ENCODE data around the gene SLC16A10.

DNA sequence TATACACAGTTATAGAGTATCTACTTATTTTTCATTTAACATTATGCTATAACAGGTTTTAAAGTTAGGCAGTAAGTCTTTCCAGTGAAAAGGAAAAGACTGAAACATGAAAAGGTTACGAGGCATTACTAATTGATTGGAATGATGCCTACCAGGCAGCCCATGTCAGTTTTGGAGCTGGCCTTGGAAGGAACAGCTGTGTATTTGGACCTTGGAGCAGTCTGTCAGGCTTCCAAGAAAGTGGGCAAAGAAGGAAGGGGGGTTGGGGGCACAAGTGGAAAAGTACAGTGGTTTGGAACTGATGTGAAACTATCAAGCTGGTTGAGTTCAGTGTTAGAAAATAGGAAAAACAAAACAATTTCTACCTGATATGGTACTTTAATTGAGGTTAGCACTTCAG lies 41.7 kb downstream of the SLC16A10 start:
- TF ChIP-seq POLR2A (IDR thresholded peaks at IDR 0.05; ENCODE audit: low read depth, low read length) (no peak), RAD21 (IDR thresholded peaks at IDR 0.05; ENCODE audit: low read length) (no peak)
- TF ChIP-seq, protein P1, sequence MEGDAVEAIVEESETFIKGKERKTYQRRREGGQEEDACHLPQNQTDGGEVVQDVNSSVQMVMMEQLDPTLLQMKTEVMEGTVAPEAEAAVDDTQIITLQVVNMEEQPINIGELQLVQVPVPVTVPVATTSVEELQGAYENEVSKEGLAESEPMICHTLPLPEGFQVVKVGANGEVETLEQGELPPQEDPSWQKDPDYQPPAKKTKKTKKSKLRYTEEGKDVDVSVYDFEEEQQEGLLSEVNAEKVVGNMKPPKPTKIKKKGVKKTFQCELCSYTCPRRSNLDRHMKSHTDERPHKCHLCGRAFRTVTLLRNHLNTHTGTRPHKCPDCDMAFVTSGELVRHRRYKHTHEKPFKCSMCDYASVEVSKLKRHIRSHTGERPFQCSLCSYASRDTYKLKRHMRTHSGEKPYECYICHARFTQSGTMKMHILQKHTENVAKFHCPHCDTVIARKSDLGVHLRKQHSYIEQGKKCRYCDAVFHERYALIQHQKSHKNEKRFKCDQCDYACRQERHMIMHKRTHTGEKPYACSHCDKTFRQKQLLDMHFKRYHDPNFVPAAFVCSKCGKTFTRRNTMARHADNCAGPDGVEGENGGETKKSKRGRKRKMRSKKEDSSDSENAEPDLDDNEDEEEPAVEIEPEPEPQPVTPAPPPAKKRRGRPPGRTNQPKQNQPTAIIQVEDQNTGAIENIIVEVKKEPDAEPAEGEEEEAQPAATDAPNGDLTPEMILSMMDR (conservative IDR thresholded peaks at IDR 0.05; ENCODE audit: low read depth, low read length): no peak
- TF ChIP-seq, protein P2, sequence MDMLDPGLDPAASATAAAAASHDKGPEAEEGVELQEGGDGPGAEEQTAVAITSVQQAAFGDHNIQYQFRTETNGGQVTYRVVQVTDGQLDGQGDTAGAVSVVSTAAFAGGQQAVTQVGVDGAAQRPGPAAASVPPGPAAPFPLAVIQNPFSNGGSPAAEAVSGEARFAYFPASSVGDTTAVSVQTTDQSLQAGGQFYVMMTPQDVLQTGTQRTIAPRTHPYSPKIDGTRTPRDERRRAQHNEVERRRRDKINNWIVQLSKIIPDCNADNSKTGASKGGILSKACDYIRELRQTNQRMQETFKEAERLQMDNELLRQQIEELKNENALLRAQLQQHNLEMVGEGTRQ (IDR thresholded peaks at IDR 0.05; ENCODE audit: low read depth, low read length): no peak
